CD4-positive, alpha-beta T cell treated with Interleukin-2 at 100 ng/mL for 4 hours (primary cell): ENCODE measurements around the gene ESYT1.

Source experiments
- DNase-seq: peaks from one replicate; pipeline ENCODE4 v3.0.0-alpha.2; 2020; ENCODE audit warnings: low spot score

The ESYT1 gene, protein sequence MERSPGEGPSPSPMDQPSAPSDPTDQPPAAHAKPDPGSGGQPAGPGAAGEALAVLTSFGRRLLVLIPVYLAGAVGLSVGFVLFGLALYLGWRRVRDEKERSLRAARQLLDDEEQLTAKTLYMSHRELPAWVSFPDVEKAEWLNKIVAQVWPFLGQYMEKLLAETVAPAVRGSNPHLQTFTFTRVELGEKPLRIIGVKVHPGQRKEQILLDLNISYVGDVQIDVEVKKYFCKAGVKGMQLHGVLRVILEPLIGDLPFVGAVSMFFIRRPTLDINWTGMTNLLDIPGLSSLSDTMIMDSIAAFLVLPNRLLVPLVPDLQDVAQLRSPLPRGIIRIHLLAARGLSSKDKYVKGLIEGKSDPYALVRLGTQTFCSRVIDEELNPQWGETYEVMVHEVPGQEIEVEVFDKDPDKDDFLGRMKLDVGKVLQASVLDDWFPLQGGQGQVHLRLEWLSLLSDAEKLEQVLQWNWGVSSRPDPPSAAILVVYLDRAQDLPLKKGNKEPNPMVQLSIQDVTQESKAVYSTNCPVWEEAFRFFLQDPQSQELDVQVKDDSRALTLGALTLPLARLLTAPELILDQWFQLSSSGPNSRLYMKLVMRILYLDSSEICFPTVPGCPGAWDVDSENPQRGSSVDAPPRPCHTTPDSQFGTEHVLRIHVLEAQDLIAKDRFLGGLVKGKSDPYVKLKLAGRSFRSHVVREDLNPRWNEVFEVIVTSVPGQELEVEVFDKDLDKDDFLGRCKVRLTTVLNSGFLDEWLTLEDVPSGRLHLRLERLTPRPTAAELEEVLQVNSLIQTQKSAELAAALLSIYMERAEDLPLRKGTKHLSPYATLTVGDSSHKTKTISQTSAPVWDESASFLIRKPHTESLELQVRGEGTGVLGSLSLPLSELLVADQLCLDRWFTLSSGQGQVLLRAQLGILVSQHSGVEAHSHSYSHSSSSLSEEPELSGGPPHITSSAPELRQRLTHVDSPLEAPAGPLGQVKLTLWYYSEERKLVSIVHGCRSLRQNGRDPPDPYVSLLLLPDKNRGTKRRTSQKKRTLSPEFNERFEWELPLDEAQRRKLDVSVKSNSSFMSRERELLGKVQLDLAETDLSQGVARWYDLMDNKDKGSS

DNA sequence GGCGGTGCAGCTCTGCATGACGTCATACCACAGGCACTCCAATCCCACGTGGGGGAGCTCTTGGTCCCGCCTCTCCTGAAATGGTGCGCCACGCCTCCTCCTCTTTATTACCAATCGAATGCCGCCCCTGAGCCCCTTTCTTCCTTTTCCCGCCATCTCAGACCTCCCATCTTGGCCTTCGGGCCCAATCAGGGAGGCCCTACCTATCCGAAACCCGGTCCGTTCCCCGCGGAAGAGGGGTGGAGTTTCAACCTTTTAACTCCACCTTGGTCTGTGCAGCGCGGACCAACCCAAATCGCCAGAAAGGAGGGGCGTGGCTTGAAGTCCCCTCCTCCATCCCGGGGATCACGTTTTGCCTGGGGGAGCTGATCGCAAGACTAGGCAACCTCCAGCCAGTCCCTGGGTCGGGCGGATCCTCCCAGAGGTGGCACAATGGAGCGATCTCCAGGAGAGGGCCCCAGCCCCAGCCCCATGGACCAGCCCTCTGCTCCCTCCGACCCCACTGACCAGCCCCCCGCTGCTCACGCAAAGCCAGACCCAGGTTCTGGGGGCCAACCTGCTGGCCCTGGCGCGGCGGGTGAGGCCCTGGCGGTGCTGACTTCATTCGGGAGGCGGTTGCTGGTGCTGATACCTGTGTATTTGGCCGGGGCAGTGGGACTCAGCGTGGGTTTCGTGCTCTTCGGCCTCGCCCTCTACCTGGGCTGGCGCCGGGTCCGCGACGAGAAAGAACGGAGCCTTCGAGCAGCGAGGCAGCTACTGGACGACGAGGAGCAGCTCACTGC, at the start of gene ESYT1:
TSS of gene ESYT1 (plus strand) at position 380 of the 782 bp plus-strand sequence. CDS start at position 433, 53 bp downstream.
- peak; percentile 99 for DNase-seq

DNA sequence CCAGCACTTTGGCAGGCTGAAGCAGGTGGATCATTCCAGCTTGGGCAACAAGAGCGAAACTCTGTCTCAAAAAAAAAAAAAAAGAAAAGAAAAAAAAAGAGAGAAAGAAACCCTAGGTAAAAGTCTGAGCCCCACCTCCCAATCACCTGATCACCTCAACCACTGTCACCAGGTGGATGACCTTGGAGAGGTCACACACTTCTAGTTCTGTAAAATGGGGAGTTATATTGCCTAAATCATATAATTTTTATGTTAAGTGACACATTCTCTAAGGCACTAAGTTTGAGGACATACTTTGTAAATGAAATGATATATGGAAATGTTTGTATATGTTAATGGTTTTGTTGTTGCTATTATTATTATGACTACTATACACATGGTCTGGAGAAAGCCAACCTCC, 49.6 kb upstream of the ESYT1 start:
- DNase-seq = no peak

DNA sequence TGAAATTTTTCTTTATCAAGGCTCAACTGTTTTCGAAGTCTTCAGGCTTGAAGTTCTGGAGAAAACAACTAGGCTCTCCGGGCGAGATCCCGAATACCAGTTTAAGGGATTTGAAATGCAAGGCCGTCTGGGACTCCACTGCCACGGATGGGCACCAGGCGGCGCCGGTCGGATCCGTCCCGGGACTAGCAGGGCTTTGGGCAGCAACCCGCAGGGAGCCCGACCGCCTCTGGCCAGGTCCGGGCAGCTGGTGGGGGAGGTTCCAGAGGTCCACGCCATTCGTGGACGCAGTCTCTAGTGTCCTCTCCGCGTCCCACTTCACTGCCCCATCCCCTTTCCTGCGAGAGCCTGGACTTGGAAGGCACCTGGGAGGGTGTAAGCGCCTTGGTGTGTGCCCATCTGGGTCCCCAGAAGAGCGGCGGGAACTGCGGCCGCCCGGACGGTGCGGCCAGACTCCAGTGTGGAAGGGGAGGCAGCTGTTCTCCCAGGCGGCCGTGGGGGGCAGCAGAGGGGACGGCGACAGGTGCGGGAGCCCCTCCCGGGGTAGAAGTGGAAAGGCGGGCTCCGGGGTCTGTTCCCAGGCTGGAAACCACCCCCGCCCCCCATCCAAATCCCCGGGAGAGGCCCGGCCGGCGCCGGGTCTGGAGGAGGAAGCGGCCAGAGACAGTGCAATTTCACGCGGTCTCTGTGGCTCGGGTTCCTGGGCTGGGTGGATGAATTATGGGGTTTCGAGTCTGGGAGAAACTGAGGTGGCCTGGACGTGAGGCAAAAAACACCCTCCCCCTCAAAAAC, 48.9 kb upstream of the ESYT1 start:
- peak; percentile 40 for DNase-seq

DNA sequence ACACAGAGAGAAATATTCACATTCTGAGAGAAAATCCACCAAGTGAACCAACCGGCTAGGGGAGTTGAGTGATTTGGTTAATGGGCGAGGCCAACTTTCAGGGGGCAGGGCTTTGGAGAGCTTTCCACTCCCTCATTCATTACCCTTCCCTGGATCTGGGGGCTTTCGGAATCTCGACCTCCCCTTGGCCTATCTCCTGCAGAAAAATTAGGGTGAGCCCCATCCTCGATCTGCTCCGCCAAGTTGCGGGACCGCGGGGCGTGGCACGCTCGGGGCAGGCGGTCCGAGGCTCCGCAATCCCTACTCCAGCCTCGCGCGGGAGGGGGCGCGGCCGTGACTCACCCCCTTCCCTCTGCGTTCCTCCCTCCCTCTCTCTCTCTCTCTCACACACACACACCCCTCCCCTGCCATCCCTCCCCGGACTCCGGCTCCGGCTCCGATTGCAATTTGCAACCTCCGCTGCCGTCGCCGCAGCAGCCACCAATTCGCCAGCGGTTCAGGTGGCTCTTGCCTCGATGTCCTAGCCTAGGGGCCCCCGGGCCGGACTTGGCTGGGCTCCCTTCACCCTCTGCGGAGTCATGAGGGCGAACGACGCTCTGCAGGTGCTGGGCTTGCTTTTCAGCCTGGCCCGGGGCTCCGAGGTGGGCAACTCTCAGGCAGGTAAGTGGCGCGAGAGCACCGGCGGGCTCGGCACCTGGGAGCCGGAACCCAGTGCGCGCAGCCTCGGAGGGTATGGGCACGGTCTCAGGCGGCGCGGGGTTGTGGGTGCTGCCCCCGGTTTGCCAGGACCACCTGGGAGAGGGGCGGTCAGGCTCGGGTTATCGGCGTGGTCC, 48.1 kb upstream of the ESYT1 start, which contains the start of gene ERBB3:
TSS of gene ERBB3 (plus strand) at position 443 of the 833 bp plus-strand sequence. CDS start at position 579, 136 bp downstream.
- peak; percentile 75 for DNase-seq

DNA sequence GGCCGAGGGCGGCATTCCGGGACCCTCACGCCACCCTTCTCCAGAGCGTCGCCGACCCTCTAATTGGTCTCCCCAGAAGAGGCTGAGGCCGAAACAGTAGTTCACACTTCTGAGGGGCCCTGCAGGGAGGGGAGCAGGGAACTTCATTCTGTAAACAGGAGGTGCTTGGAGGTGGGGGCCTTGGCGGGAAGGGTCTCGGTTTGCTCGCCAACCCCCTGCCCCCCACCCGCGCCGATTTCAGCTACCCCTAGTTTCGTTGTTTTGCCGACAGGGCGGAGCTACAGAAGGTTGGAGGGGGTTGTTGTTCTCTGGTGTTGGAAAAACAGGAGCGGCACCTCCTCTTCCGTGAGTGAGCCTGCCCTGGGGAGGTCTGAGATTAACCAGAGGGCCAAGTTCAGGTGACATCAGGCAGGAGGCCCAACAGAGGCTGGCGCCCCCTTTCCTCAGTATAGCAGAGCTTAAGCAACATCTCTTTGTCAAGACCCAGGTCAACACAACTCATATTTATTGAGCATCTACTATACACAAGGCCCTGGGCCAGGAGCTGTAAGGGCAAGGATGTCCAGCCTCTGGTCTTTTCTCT, 47.4 kb upstream of the ESYT1 start:
- no peak for DNase-seq

DNA sequence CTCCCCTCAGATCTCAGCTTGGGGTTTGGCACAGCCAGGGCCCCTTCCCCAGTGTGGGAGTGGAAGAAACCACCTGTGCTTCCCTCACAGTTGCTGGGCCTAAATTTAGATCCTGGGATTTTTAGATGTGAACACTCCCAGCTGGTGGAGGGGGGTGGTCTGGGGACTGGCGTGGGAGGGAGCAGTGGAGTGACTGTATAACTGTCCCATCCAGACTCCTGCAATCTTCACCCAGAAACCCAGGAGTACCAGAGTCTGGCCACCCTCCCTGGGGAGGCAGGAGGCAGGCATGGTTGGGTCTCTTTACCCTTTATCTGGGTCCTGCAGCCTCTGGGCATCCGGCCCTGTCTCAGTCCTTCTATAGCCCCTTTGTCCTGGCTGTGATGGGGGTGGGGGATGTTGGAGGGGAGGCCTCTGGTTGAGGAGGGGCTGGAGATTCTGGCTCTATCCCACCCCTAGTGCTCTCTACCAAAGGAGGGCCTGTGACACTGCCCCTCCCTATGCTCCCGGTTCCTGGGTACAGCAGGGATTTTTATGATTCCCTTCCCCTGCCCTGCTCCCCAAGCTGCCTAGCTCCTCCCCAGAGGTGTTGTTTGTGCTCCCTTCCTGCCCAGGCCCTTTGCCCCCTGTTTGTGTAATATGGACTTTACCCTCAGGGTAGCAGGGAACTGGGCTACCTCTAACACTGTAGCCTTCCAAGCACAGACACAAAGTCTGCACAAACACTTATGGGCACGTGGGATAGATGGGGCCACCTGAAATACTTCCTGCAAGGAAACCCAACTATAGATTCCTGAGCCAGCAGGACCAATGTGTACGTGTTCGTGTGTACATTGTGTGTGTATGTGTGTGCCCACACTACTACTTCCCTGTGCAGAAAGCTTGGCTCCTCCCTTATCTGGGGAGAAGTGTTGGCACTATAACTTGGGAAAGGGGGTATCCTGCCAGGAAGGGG, 46.4 kb upstream of the ESYT1 start:
- DNase-seq = no peak

DNA sequence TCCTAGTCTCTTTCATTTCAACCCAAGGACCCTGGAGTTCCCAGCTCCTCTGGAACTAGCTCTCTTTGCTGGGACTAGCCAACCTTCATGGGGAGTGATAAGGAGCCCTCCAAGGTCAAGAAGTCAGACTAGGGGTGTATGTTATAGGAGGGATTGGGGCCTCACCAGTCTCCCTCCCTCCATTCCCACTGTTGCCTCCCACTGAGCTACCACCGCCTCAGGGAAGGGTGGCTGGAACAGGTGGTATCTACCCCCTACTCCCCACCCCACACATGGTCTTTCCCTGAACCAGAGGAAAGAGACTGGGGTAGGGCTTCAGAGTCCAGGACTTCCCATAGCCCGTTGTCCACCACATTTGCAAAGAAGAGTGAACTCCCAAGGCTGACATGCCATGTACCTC, 45.7 kb upstream of the ESYT1 start:
- DNase-seq = no peak

DNA sequence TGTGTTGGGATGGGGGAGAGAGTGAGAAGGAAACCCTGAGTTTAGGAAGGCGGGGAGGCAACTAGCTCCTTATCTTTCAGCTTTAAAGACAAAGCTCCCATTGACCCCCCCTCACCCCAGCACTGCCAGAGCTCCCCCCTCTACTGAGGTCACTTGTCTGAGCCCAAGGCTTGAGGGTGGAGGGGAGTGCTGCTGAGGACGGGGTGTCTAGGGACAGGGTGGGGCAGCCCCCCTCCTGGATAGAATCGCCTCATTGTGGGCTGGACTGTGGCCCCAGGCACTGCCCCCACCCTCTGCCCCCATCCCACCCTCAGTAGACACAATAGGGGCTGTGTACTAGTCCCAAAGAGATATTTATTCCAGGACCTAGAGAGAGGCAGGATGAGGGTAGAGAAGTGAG, 45.1 kb upstream of the ESYT1 start:
- no peak for DNase-seq

DNA sequence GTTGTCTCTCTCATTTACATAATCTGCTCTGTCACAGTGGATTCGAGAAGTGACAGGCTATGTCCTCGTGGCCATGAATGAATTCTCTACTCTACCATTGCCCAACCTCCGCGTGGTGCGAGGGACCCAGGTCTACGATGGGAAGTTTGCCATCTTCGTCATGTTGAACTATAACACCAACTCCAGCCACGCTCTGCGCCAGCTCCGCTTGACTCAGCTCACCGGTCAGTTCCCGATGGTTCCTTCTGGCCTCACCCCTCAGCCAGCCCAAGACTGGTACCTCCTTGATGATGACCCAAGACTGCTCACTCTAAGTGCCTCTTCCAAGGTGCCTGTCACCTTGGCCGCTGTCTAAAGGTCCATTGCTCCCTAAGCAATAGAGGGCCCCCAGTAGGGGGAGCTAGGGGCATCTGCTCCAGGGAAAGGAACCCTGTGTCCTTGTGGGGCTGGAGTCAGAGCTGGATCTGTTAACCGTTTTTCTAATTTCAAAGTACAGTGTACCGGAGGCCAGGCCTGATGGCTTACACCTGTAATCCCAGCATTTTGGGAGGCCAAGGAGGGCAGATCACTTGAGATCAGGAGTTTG, 43.0 kb upstream of the ESYT1 start:
- DNase-seq = peak; percentile 22

DNA sequence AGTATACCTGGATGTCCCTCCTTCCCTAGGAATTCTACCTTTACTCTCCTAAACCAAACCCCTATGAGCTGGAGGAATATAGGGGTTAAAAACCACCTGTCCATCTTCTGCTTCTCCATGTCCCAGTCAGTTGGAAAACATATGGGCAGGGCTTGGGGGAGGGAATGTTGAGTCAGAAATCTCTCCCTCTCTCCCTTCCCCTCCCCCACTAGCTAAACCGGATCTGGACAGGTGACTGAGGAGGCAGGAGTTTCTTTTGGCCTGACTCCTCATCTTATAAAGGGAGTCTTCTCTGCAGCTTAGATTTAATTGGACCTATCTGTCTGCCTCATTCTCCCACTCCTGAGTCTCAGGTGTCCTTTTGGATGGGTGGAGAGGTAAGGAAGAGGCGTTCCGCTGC, 42.0 kb upstream of the ESYT1 start:
- no peak for DNase-seq

DNA sequence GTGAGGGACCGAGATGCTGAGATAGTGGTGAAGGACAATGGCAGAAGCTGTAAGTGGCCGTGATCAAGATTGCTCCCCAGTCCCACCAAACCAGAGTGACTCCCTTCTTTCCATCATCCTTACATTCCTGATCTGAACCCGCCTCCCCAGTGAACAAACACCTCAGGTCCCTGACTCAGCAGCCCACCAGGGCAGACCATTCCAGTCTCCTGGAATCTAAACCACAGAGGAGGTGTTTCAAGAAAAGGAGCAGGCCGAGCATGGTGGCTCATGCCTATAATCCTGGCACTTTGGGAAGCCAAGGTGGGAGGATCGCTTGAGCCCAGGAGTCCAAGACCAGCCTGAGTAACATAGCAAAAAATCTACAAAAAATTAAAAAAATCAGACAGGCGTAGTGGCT, 41.5 kb upstream of the ESYT1 start:
- no peak for DNase-seq

DNA sequence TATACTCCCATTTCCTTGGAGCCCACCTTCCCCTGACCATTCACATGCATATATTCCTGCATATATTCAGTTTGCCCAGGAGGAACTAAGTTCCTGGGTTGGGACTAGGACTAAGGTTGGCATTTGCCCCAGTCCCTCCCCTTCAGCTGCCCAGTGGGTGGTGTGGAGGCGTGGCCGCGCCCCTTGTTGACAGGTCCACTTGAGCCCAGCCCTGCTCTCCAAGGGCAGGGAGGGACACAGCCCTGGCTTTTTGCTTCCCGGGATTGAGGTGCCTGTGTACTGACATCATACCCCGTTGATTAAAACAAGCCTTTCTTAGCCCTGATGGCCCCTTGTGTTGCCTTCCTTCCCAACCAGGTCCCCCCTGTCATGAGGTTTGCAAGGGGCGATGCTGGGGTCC, 40.8 kb upstream of the ESYT1 start:
- DNase-seq = no peak

DNA sequence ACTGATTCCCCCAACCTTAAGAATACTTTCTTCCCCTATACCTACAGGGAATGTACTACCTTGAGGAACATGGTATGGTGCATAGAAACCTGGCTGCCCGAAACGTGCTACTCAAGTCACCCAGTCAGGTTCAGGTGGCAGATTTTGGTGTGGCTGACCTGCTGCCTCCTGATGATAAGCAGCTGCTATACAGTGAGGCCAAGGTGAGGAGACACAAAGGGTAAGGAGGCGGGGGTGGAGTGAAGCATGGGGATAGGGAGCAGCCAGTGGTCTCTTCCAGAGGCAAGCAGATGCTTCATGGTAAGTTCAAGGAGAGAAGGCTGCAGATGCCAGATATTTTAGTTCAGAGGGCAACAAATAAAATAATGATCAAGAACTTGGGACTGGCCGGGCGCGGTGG, 30.3 kb upstream of the ESYT1 start:
- DNase-seq = no peak

DNA sequence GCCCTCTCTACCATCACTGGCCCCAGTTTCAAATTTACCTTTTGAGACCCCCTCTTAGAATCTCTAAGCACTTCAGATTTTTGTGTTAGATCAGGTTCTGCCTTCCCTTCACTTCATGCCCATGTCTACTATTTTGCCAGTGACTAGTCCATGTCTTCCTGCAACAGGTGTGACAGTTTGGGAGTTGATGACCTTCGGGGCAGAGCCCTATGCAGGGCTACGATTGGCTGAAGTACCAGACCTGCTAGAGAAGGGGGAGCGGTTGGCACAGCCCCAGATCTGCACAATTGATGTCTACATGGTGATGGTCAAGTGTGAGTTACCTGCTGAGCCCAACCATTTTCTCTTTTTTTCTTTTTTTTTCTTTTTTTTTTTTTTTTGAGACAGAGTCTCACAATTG, 29.5 kb upstream of the ESYT1 start:
- DNase-seq = no peak

DNA sequence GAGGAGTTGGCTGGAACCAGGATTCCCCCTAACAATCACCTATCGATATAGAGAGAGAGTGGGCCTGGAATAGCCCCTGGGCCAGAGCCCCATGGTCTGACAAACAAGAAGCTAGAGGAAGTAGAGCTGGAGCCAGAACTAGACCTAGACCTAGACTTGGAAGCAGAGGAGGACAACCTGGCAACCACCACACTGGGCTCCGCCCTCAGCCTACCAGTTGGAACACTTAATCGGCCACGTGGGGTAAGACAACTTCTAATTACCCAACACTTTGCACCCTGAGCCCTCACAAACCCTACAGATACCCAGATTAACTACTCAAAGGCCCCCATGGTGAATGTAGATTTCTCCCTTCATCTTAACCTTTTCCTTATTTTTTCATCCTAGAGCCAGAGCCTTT, 28.3 kb upstream of the ESYT1 start:
- DNase-seq = no peak

DNA sequence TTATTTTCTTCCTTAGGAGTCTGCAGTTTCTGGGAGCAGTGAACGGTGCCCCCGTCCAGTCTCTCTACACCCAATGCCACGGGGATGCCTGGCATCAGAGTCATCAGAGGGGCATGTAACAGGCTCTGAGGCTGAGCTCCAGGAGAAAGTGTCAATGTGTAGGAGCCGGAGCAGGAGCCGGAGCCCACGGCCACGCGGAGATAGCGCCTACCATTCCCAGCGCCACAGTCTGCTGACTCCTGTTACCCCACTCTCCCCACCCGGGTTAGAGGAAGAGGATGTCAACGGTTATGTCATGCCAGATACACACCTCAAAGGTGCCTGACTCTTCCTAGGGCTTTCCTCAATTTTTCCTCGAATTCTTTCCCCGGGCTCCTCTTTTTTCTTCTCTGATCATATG, 27.0 kb upstream of the ESYT1 start:
- no peak for DNase-seq

DNA sequence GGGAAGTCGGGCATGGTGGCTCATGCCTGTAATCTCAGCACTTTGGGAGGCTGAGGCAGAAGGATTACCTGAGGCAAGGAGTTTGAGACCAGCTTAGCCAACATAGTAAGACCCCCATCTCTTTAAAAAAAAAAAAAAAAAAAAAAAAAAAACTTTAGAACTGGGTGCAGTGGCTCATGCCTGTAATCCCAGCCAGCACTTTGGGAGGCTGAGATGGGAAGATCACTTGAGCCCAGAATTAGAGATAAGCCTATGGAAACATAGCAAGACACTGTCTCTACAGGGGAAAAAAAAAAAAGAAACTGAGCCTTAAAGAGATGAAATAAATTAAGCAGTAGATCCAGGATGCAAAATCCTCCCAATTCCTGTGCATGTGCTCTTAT, 25.4 kb upstream of the ESYT1 start:
- DNase-seq = no peak

DNA sequence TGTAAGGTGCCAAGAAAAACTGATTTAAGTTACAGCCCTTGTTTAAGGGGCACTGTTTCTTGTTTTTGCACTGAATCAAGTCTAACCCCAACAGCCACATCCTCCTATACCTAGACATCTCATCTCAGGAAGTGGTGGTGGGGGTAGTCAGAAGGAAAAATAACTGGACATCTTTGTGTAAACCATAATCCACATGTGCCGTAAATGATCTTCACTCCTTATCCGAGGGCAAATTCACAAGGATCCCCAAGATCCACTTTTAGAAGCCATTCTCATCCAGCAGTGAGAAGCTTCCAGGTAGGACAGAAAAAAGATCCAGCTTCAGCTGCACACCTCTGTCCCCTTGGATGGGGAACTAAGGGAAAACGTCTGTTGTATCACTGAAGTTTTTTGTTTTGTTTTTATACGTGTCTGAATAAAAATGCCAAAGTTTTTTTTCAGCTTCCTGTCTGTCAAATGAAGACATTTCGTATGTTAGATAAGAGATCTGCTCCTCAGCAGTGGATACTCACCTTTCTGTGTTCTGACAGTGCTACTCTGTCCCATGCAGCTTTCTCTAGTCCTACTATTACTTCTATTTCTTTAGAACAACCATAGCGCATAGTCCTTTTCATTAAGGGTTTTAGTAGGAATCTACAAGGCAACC, 24.9 kb upstream of the ESYT1 start:
- peak; percentile 45 for DNase-seq
